Esophagus squamous epithelium (tissue), 4 donors: ENCODE results near the gene DPPA3.

Experiments
- CTCF ChIP-seq, 6 experiments: fragments of 450-650 bp in 4 of 6; fragments of 200-600 bp in 2 of 6; sonication (generic) in 2 of 6; IDR thresholded peaks; one replicate each; pipeline ENCODE4 v1.5.1; 2016 to 2019; ENCODE audit warnings: antibody characterized with exemption in 6 of 6, mild to moderate bottlenecking in 4 of 6, moderate library complexity in 4 of 6
- POLR2A ChIP-seq, 4 donors: fragments of 450-650 bp; IDR thresholded peaks; one replicate each; pipeline ENCODE4 v1.6.1; 2017; ENCODE audit warnings: antibody characterized with exemption in 4 of 4, mild to moderate bottlenecking in 4 of 4, moderate library complexity in 3 of 4

DNA sequence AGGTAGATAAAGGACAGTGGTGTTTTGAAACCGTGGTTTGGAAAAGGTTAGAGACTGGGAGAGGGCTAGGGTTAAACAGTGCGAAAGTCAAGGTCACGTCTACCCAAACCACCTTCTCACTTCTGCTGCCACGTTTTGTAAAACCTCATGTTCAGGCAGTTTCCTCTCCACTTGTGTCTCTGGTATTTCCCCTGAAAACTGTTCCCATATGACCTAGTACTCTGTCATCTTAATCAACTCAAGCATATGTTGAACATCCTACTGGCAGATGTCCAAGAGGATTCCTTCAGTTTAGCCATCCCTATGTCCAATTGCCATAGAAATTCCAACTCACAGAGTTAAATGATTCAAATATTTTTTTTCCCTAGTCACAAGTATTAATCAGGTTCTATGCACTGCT lies 18.5 kb downstream of the DPPA3 start:
- TF ChIP-seq CTCF (IDR thresholded peaks at IDR 0.05) (no peak), POLR2A (IDR thresholded peaks at IDR 0.05) (no peak)
